ENCODE measurements around the gene ACAA1. TPM values are rescaled to one million over a fixed set of nuclear protein-coding genes. Genes with fewer than 3 reads are reported as not detected.
"Not testable (repeated sequence)": the region's sequence is repeated elsewhere in the genome, so short reads cannot be mapped to it uniquely, and the experiment has no call there.

The ACAA1 gene, protein sequence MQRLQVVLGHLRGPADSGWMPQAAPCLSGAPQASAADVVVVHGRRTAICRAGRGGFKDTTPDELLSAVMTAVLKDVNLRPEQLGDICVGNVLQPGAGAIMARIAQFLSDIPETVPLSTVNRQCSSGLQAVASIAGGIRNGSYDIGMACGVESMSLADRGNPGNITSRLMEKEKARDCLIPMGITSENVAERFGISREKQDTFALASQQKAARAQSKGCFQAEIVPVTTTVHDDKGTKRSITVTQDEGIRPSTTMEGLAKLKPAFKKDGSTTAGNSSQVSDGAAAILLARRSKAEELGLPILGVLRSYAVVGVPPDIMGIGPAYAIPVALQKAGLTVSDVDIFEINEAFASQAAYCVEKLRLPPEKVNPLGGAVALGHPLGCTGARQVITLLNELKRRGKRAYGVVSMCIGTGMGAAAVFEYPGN
- 9.7 and 31.8 TPM in 2 replicates for total RNA-seq (2014; rRNA removed; shearing (Covaris generic); ENCODE audit: low replicate concordance)

DNA sequence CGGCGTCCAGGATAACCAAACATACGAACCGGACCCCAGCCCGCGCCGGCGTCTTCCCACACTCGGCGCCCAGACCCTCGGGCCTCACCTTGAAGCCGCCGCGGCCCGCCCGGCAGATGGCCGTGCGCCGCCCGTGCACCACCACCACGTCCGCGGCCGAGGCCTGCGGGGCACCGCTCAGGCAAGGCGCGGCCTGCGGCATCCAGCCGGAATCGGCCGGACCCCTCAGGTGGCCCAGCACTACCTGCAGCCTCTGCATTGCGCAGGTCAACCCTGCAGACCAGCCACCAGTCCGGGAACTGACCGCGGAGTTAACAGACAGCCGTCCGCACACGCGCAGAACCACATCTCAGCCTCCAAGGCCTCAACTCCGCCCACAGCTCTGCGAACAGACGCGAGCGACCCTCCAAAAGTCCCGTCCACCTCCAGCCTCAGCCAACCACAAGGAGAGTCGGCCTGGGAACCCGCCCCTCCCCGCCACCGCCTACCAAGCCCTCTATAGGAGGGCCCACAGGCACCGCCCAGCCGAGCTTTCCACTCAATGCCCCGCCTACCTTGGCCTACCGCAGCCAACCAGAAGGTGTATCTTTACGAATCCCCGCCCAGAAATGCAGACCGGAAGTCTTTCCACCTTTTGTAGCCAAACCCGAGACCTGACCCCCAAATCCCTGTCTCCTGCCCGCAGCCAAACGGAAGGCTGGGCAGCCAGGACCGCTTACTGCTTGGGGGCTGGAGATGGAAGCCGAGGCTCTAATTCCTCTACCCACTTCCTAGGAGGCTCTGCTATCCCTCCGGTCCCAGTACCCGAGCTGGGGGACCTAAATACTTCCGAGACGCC is at the start of gene ACAA1:
Gene ACAA1, minus strand, starts transcription at position 351 of the 838 bp plus-strand sequence. Its CDS starts 92 bp downstream, at position 259.
- peak; percentile 98 for DNase-seq
- H3K4me3 ChIP-seq = peak within 1 kb of the TSS; percentile 68
- no peaks in the 10 kb centered on the region; the same call in 1 of the 2 replicates for H3K36me3 ChIP-seq
- H3K27me3 ChIP-seq = no peaks in the 10 kb centered on the region
- H3K9me3 ChIP-seq = no peaks in the 10 kb centered on the region

DNA sequence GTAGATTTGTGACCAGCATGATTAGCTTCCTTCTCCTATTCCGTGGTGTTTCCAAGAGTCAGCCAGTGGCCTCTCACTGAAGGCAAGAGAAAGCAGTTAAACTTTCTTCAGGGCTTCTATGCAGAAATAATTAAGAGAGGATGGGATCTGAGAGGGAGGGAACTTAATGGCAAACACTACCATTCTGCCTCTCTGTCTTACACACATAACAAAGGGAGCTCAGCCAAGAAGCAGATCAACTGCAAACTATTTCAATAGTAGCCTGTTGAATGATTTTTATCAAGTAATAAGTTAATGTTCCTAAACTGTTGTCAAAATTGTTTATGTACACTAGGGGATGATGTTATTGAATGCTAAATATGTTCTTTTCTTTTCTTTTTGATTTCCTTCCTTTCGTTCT is 40.3 kb upstream of the ACAA1 start:
- no peak overlapping the region for H3K4me3 ChIP-seq
- no peaks in the 10 kb centered on the region for H3K9me3 ChIP-seq
- no peak for DNase-seq
- H3K27me3 ChIP-seq = no peaks in the 10 kb centered on the region
- H3K36me3 ChIP-seq = no peaks in the 10 kb centered on the region; the same call in 1 of the 2 replicates

DNA sequence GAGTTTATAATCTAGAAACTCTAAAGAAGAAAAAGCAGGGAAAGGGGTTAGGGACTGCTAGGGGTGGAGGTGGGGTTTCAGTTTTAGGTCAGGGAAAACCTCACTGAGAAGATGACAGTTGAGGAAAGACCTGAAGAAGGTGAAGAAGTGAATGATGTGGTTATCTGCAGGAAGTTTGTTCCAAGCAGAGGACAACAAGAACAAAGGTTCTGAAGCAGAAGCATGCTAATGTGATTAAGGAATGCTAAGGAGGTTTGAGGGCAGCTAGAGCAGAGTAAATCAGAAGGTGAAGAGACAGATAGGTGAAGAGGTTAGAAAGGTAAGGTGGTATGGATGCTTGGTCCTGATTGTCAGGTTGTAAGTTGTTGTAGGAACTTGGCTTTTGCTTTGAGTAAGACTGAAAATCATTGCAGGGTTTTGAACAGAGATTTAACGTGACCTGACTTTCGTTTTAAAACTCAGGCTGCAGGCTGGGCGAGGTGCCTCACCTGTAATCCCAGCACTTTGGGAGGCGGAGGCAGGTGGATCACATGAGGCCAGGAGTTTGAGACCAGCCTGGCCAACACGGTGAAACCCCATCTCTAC is 37.0 kb upstream of the ACAA1 start:
- H3K9me3 ChIP-seq = no peaks in the 10 kb centered on the region
- no peak for DNase-seq

DNA sequence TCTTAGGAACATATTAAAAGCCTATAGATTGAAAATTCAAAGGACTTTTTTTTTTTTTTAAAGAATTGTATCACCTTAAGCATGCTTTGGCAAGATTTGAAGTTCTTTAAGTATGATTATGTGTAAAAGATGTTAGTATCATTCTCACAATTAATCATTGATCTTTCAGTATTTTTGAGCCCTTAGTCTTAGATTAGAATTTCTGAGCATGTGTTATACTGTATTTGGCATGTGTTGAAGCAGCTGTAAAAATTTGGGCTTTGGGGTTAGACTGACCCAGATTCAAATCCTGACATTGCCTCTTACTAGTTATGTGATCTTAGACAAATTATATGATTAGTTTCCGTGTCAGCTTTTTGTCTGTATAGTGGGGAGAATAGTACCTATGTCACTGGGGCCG is 34.7 kb upstream of the ACAA1 start:
- no peak for DNase-seq
- H3K4me3 ChIP-seq = no peak overlapping the region
- no peaks in the 10 kb centered on the region; the same call in 1 of the 2 replicates for H3K36me3 ChIP-seq
- H3K9me3 ChIP-seq = no peaks in the 10 kb centered on the region
- H3K27me3 ChIP-seq = no peaks in the 10 kb centered on the region

More for the DNA sequence above, 37.0 kb upstream of the ACAA1 start:
- H3K36me3 ChIP-seq = no peaks in the 10 kb centered on the region; the same call in 1 of the 2 replicates
- no peaks in the 10 kb centered on the region for H3K27me3 ChIP-seq
- no peak overlapping the region for H3K4me3 ChIP-seq

DNA sequence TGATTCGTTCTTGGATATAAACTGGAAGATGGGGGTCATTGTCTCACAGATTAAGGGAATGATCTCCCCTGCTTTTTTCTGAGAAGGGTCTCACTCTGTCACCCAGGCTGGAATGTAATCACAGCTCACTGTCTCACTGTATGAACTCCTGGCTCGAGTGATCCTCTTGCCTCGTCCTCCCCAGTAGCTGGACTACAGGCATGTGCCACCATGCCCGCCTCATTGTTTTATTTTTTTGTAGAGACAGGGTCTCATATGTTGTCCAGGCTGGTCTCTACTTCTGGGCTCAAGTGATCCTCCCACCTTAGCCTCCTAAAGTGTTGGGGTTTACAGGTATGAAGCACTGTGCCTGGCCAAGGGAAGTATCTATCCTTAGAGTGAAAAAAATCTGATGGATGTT is 33.8 kb upstream of the ACAA1 start:
- no peaks in the 10 kb centered on the region for H3K27me3 ChIP-seq
- no peaks in the 10 kb centered on the region for H3K9me3 ChIP-seq
- no peaks in the 10 kb centered on the region; the same call in 1 of the 2 replicates for H3K36me3 ChIP-seq
- no peak overlapping the region for H3K4me3 ChIP-seq
- DNase-seq = no peak

DNA sequence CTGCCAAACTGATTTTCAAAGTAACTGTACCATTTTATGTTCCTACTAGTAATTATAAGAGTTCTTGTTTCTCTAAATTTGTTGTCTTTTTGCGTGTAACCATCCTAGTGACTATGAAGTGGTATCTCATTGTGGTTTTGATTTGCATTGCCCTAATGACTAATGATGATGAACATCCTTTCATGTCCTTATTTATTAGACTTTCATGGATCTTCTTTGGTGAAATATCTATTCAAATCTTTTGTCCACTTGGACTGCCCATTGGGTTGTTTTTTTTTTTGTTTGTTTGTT is 32.0 kb upstream of the ACAA1 start:
- Histone ChIP-seq H3K9me3 (no peaks in the 10 kb centered on the region), H3K27me3 (no peaks in the 10 kb centered on the region), H3K4me3 (no peak overlapping the region), H3K36me3 (no peaks in the 10 kb centered on the region; the same call in 1 of the 2 replicates)
- DNase-seq = no peak

DNA sequence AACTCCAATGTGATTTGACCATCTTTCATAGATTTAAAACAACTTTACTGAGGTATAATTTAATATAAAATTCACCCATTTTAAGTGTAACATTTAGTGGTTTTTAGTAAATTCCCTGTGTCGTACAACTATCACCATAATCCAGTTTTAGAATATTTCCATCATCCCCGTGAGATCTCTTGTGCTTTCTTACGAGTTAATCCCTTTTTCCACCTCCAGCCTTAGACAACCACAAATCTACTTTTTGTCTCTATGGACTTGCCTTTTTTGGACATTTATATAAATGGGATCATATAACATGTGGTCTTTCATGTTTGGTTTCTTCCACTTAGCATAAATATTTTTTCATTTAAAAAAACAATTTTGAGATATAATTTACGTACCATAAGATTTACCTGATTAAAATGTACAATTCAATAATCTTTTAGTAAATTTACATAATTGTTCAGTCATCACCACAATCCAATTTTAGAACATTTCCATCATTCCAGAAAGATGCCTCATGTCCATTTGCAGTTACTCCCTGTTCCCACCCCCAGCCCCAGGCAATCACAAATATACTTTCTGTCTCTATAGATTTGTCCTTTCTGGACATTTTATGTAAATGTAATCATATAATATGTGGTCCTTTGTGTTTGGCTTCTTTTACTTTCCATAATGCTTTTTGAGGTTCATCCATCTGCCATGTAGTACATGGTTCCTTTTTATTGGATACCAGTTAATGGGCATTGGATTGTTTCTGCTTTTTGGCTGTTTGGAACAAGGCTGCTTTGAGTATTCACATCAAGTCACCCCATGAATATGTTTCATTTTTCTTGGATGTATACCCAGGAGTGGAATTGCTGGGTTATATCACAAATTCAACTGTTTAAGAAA is 31.5 kb upstream of the ACAA1 start:
- peak; percentile 28 for DNase-seq
- no peaks in the 10 kb centered on the region for H3K9me3 ChIP-seq

DNA sequence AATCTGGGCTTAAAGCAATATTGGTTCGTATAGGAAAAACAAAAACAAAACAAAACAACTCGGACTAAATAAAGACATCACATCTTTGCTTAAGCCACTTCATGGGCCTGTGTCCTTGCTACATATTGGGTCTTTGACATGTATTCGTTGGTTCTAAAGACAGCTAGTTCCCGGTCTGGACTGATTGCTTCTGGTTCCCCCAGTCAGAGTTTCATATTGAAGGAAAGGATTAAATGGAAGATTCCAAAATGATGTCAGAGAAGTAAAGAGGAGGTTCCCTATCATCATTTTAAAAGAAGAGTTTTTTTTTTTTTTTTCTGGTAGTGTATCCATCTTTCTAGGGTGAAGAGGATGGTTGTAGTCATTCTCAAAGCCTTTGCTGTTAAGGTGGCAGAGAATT is 30.7 kb upstream of the ACAA1 start:
- DNase-seq = no peak
- peak overlapping the region; percentile 62 for H3K4me3 ChIP-seq

More for the DNA sequence above, 31.5 kb upstream of the ACAA1 start:
- H3K27me3 ChIP-seq = no peaks in the 10 kb centered on the region
- peak overlapping the region; percentile 62 for H3K4me3 ChIP-seq
- H3K36me3 ChIP-seq = no peaks in the 10 kb centered on the region; the same call in 1 of the 2 replicates

DNA sequence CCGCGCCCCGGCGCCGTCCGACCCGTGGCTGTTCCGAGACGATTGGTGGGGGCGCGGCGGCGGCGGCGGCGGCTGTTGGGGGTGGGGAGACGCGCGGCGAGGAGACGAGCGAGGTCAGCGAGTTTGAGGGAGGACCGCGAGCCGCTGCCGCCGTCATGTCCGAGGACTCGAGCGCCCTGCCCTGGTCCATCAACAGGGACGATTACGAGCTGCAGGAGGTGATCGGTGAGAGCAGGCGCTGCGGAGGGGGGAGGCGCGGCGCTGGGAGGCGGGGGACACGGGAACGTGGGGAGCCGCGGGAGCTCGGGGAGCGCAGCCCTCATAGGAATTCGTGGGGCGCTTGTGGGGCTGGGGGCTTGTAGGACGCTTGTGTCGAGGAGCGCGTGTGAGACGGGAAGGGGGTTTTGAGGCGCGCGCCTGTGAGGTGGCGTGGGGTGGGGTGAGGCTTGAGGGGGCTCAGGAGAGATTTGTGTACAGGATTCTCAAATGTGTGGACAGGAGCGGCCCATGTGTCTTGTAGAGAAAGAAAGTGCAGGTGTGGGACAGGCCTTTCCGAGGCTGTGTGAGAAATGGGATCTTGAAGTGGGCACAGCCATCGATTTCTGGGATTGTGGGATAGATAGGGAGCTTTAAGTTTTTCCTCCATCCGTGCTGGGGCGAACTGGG is 28.9 kb upstream of the ACAA1 start:
- peak overlapping the region; percentile 62 for H3K4me3 ChIP-seq
- no peaks in the 10 kb centered on the region for H3K36me3 ChIP-seq
- no peaks in the 10 kb centered on the region for H3K9me3 ChIP-seq
- DNase-seq = no peak
- H3K27me3 ChIP-seq = no peaks in the 10 kb centered on the region

More for the DNA sequence above, 30.7 kb upstream of the ACAA1 start:
- H3K36me3 ChIP-seq = no peaks in the 10 kb centered on the region
- H3K27me3 ChIP-seq = no peaks in the 10 kb centered on the region
- no peaks in the 10 kb centered on the region for H3K9me3 ChIP-seq

DNA sequence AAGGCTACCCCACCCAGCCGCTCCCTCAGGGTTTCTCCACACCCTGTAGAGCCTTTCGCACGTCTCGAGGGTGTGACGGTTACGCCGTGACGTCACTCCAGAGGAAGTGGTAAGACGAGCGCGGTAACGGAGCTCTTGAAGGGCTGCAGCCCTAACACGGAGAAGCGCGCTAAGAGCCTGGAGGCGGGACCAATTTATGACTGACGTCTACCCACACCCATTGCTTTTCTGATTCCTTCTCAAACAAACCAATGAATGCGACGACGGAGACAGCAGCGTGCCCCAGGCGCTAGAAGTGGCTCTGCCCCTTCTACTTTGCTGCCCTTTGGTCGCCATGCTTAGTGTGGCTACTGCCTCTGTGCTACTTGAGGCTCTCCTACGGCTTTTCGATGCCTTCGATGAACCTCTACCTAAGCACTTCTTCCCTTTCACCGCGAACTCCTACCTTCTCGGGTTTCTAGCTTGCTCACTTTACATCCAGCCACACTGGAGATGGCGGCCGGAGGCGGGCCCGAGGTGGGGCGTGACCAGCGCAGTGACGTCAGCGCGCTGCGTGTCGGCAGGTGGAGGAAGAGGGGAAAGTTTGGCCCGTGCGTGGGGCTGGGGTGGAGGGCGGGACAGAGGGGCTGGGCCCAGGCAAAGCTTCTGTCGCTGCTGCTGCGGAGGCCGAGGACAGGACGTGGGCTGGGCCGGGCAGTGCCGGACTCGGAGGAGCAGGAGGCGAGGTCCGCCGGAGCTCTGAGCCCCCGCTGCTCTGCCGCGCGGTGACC is 28.2 kb upstream of the ACAA1 start, which contains the start of gene OXSR1:
Gene OXSR1, plus strand, starts transcription at position 586 of the 770 bp plus-strand sequence. CDS start 340 bp downstream, outside the sequence.
- peak within 1 kb of the TSS; percentile 62 for H3K4me3 ChIP-seq
- H3K27me3 ChIP-seq = no peaks in the 10 kb centered on the region
- no peaks in the 10 kb centered on the region for H3K36me3 ChIP-seq
- no peaks in the 10 kb centered on the region for H3K9me3 ChIP-seq
- peak; percentile 95 for DNase-seq

DNA sequence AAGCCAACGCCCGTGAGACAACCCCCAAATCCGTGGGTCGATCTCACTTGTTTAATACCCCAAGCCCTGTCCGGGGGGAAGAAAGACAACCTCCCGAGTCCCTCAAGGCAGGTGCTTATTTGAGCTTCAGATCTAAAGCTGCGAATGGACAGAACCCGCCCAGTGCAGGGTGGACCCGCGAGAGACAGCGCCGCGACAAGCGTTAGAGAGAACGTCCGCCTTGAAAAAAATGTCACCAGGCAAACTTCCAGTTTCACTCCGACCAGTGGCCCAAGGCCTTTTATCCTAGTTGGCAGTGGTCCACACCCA is 27.7 kb upstream of the ACAA1 start:
- no peaks in the 10 kb centered on the region for H3K36me3 ChIP-seq
- H3K4me3 ChIP-seq = peak overlapping the region; percentile 62
- no peaks in the 10 kb centered on the region for H3K27me3 ChIP-seq
- no peak for DNase-seq
- H3K9me3 ChIP-seq = no peaks in the 10 kb centered on the region

DNA sequence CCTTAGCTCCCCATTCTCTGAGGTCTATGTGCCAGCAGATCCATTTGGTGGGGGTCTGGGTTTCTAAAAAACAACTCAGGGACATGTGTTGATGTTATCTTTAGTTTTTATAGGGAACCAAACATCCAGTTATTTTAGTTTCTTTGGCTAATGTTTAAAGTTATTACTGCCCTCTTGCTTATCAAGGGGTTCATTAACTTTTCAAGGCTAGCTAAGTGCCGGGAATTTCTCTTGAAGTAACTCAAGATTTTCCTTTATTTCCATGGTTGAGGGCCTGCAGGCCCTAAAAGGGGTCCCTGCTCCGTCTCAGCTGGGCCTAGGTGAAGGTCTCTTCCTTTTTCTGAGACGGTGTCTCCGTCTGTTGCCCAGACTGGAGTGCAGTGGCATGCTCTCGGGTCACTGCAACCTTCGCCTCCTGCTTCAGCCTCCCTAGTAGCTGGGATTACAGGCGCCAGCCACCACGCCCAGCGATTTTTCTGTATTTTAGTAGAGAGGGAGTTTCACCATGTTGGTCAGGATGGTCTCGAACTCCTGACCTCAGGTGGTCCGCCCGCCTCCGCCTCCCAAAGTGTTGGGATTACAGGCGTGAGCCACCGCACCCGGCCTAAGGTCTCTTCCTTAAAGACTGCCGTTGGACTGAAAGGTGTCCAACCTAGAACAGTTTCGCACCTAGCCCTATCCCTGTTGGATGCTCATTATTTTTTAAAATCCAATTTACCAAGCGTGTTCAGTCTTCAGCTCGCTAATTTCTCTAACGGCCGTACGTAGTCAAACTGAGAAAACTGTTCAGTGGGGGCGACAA is 27.1 kb upstream of the ACAA1 start:
- no peaks in the 10 kb centered on the region for H3K27me3 ChIP-seq
- no peaks in the 10 kb centered on the region for H3K9me3 ChIP-seq
- DNase-seq = no peak

DNA sequence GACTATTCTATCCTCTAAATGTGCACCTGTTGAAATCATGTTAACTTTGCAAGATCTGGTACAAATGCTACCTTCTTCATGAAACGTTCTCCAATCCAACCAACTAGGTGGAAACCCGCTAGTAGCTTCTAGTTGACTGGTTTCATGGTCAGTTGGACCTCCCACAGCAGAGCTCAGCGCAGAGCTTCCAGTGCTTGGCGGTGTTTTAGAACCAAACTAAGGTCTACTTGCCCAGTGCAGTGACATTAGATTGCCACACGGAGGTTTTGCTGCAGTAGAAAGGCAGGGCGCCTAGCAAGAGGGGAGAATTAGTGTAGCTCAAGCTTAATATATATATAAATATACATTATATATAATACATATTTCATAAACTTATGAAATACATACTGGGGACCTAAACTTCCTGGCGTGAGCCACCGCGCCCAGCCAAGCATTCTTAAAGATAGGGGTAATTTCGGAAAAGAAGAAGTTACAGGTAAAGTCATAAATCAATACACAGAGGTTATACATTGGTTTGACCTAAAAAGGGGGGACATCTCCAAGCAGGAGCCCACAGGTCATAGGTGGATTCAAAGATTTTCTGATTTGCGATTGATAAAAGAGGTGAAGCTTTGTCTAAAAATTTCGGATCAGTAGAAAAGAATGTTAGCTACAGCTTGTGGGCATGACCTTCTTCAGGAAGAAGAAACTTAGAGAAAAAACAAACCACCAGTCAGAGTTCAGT is 26.4 kb upstream of the ACAA1 start:
- H3K4me3 ChIP-seq = no peak overlapping the region
- no peaks in the 10 kb centered on the region for H3K36me3 ChIP-seq
- no peaks in the 10 kb centered on the region for H3K27me3 ChIP-seq
- no peak for DNase-seq
- no peaks in the 10 kb centered on the region for H3K9me3 ChIP-seq

More for the DNA sequence above, 27.1 kb upstream of the ACAA1 start:
- Histone ChIP-seq H3K36me3 (no peaks in the 10 kb centered on the region), H3K4me3 (peak overlapping the region; percentile 62)

DNA sequence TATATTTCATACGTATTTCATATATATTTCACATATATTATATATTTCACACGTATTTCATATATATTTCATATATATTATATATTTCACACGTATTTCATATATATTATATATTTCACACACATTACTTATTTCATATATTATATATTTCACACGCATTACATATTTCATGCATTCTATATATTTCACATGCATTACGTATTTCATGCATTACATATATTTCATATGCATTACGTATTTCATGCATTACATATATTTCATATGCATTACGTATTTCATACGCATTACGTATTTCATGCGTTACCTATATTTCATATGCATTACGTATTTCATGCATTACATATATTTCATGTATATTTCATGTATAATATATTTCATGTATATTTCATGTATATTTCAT is 23.8 kb upstream of the ACAA1 start:
- not testable (repeated sequence) for H3K36me3 ChIP-seq, H3K27me3 ChIP-seq, DNase-seq, H3K4me3 ChIP-seq, H3K9me3 ChIP-seq

All from MG63 (cell line).